ENCODE measurements around the gene PLA1A. TPM values are rescaled to one million over a fixed set of nuclear protein-coding genes. Genes with fewer than 3 reads are reported as not detected.

PLA1A gene
- total RNA-seq, 1 donor from 2014 or later = 0.12 TPM

- intact Hi-C loops (cut with micrococcal nuclease) = no loop called here
Observed at GRCh38 chr3:119659606-119660291, 62.1 kb downstream of the PLA1A start.

- intact Hi-C loops (cut with micrococcal nuclease) = no loop called here
Observed at GRCh38 chr3:119660474-119661440, 63.1 kb downstream of the PLA1A start, which contains the start of gene POPDC2. Gene POPDC2 (minus strand): TSS chr3:119660589. CDS start chr3:119660423, 166 bp downstream.

GRCh38 chr3:119662604-119663373 is 65.1 kb downstream of the PLA1A start:
- intact Hi-C loops (cut with micrococcal nuclease) = no loop called here

GRCh38 chr3:119663885-119664284 is 66.2 kb downstream of the PLA1A start:
- intact Hi-C loops (cut with micrococcal nuclease) = no loop called here

GRCh38 chr3:119664370-119664769 is 66.7 kb downstream of the PLA1A start:
- intact Hi-C loops (cut with micrococcal nuclease) = no loop called here

GRCh38 chr3:119664850-119665379 is 67.2 kb downstream of the PLA1A start:
- intact Hi-C loops (cut with micrococcal nuclease) = no loop called here

- intact Hi-C loops (cut with micrococcal nuclease) = no loop called here
Observed at GRCh38 chr3:119665954-119666559, 68.4 kb downstream of the PLA1A start.

GRCh38 chr3:119669906-119670570 is 72.4 kb downstream of the PLA1A start:
- intact Hi-C loops (cut with micrococcal nuclease) = loop anchor here (10.0 kb wide), 1 partner anchor 925 kb away; the partner anchor contains the start of gene NDUFB4

GRCh38 chr3:119672776-119673175 is 75.1 kb downstream of the PLA1A start:
- intact Hi-C loops (cut with micrococcal nuclease) = loop anchor here (10.0 kb wide), 1 partner anchor 922 kb away; the partner anchor contains the start of gene NDUFB4

GRCh38 chr3:119673875-119674274 is 76.2 kb downstream of the PLA1A start:
- intact Hi-C loops (cut with micrococcal nuclease) = loop anchor here (10.0 kb wide), 1 partner anchor 921 kb away; the partner anchor contains the start of gene NDUFB4

GRCh38 chr3:119675188-119675874 is 77.6 kb downstream of the PLA1A start:
- intact Hi-C loops (cut with micrococcal nuclease) = loop anchor here (10.0 kb wide), 1 partner anchor 919 kb away; the partner anchor contains the start of gene NDUFB4

GRCh38 chr3:119676020-119676419 is 78.3 kb downstream of the PLA1A start:
- intact Hi-C loops (cut with micrococcal nuclease) = loop anchor here (1.0 to 10.0 kb wide), 8 partner anchors 37 to 919 kb away; partner anchors contain the start of genes ADPRH, ARHGAP31, CD80 and LRRC58

GRCh38 chr3:119676771-119677640 is 79.3 kb downstream of the PLA1A start, which contains the start of gene COX17:
Gene COX17 (minus strand): TSS chr3:119677406. CDS start chr3:119677310, 96 bp downstream.
- intact Hi-C loops (cut with micrococcal nuclease) = loop anchor here (1.0 to 10.0 kb wide), 17 partner anchors 23 to 1065 kb away; partner anchors contain the start of genes ADPRH, ARHGAP31, B4GALT4 and CD80

GRCh38 chr3:119677641-119677934 is 79.9 kb downstream of the PLA1A start:
- intact Hi-C loops (cut with micrococcal nuclease) = loop anchor here (1.0 to 10.0 kb wide), 12 partner anchors 23 to 1065 kb away; partner anchors contain the start of genes B4GALT4, GSK3B, GTF2E1 and LRRC58

GRCh38 chr3:119678209-119678608 is 80.5 kb downstream of the PLA1A start:
- intact Hi-C loops (cut with micrococcal nuclease) = loop anchor here (10.0 kb wide), 1 partner anchor 917 kb away; the partner anchor contains the start of gene NDUFB4

Measured in T-helper 1 cell treated with Interleukin-12 subunit alpha and Interleukin-12 subunit beta and Interleukin-4 antibody, amounts not matched to agents 30 ng/mL and 1 ng/mL, for 36 hours (primary cell).